Panc1 (cell line): ENCODE results near the gene MAGEF1.

Source experiments
- POLR2AphosphoS5 ChIP-seq: IDR thresholded peaks from 2 replicates; pipeline ENCODE4 v1.6.1; 2012; ENCODE audit warnings: mild to moderate bottlenecking, low read depth, low read length, moderate library complexity
- REST ChIP-seq, 2 experiments: IDR thresholded peaks; 2 replicates each; pipeline ENCODE4 v1.6.1; 2011 to 2012; ENCODE audit warnings: low read depth in 2 of 2, control low read depth in 1 of 2, low read length in 1 of 2, mild to moderate bottlenecking in 1 of 2, moderate library complexity in 1 of 2; ENCODE audit not compliant: insufficient read depth in 1 of 2
- SIN3A ChIP-seq: IDR thresholded peaks from 2 replicates; pipeline ENCODE4 v1.6.1; 2012; ENCODE audit warnings: low read depth, mild to moderate bottlenecking, low read length, moderate library complexity, borderline replicate concordance; ENCODE audit not compliant: insufficient read depth
- TF ChIP-seq, protein P1 (sequence below): fragments of 450-650 bp; IDR thresholded peaks from 2 replicates; pipeline ENCODE4 v1.5.1; 2017; ENCODE audit warnings: mild to moderate bottlenecking

DNA sequence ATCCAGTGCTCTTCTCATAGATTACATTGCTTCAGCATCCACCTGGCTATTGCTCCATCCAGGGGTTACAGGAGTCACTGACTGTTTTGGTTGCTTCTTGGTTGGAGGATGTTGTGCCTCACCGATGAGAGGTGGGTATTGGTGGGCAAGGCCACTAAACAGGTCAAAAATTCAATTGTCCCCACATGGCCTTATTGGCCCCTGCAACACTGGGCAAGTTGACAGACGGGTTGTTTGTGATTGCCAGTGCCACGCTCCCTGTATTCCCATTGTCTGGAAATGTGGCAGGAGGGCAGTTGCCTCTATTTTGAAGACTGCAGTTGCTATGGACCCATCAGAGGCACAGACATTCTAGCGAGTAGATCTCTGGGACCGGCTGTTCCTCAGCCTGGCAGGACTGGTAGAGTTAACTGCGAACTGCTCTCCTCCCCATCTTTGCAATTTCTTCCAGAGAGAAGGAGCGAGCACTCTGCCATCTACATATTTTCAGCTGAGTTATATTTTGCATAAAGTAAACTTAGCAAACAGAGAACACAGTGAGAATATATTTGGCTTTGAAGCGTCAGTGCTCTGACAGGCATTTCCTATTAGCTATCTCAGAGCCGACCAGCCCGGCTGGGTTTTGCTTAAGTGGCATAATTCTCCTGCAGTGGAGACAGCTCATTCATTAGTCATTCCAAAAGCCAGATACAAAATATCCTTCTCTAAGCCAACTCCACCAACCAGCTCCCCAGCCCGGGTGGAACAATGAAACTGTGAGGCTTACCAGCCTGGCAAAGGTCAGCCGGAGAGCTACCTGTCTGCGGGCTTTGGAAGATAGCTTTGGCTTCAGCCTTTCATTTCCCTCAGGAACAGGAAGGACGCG, 26.0 kb upstream of the MAGEF1 start:
- TF ChIP-seq, protein P1, sequence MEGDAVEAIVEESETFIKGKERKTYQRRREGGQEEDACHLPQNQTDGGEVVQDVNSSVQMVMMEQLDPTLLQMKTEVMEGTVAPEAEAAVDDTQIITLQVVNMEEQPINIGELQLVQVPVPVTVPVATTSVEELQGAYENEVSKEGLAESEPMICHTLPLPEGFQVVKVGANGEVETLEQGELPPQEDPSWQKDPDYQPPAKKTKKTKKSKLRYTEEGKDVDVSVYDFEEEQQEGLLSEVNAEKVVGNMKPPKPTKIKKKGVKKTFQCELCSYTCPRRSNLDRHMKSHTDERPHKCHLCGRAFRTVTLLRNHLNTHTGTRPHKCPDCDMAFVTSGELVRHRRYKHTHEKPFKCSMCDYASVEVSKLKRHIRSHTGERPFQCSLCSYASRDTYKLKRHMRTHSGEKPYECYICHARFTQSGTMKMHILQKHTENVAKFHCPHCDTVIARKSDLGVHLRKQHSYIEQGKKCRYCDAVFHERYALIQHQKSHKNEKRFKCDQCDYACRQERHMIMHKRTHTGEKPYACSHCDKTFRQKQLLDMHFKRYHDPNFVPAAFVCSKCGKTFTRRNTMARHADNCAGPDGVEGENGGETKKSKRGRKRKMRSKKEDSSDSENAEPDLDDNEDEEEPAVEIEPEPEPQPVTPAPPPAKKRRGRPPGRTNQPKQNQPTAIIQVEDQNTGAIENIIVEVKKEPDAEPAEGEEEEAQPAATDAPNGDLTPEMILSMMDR = no peak
- no peak for TF ChIP-seq REST (IDR thresholded peaks at IDR 0.05; ENCODE audit: insufficient read depth in 1 of 2, low read depth in 2 of 2, low read length in 1 of 2)
- no peak for TF ChIP-seq POLR2AphosphoS5
- TF ChIP-seq SIN3A = no peak
